Brain microvascular endothelial cell (primary cell): ENCODE measurements around the gene PNCK.

Source experiments
- DNase-seq: peaks from one replicate; pipeline ENCODE4 v3.0.0-alpha.2; 2020
- H3K27ac ChIP-seq: fragments of 250-450 bp; sonication (Bioruptor Pico); 2 replicates; pipeline ENCODE4 v1.5.1; 2020; ENCODE audit warnings: mild to moderate bottlenecking, moderate library complexity
- H3K27me3 ChIP-seq: fragments of 250-450 bp; sonication (Bioruptor Pico); replicated peaks from 2 replicates; pipeline ENCODE4 v1.5.1; 2020; ENCODE audit warnings: mild to moderate bottlenecking
- H3K36me3 ChIP-seq: fragments of 250-450 bp; sonication (Bioruptor Pico); replicated peaks from 2 replicates; pipeline ENCODE4 v1.5.1; 2020; ENCODE audit warnings: mild to moderate bottlenecking
- H3K4me3 ChIP-seq: 2 replicates; pipeline ENCODE4 v1.5.1; 2011; ENCODE audit warnings: low read depth, mild to moderate bottlenecking, control low read depth, low read length, moderate library complexity
- CTCF ChIP-seq: IDR thresholded peaks from 2 replicates; pipeline ENCODE4 v1.5.1; 2011; ENCODE audit warnings: low read depth, mild to moderate bottlenecking, moderate library complexity, low read length, control low read depth, inconsistent platforms; ENCODE audit errors: missing control alignments
- in situ Hi-C: cut with HindIII; loops from 2 replicates; pipeline ENCODE4 v1.10.0; 2017; ENCODE audit warnings: low sequenced_read_pairs, low pct_ligation_motif_present

Gene PNCK

DNA sequence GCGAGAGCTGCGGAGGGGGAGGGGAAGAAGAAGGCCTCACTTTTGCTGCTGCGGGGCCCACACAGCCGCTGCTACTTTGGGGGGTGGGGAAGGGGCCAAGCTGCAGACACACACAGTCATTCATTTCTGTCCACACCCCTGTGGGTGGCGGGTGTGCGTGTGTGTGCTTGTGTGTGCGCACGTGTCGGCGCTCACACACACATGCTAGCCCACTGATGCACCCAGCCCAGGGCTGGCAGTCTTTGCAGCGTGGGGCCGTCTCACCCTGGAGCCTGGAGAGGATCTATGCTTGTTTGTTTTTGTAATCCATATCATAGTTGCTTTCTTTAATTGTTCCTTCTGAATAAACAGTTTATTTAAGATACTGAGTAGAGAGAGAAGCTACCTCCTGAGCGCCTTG is 22.7 kb downstream of the PNCK start:
- Histone ChIP-seq H3K27ac (no peak overlapping the region), H3K4me3 (no peak overlapping the region), H3K27me3 (peaks cover 14% of the 10 kb centered on the region), H3K36me3 (no peaks in the 10 kb centered on the region)
- in situ Hi-C loops, result no loop called here
- DNase-seq, result no peak
- no peak for TF ChIP-seq CTCF

DNA sequence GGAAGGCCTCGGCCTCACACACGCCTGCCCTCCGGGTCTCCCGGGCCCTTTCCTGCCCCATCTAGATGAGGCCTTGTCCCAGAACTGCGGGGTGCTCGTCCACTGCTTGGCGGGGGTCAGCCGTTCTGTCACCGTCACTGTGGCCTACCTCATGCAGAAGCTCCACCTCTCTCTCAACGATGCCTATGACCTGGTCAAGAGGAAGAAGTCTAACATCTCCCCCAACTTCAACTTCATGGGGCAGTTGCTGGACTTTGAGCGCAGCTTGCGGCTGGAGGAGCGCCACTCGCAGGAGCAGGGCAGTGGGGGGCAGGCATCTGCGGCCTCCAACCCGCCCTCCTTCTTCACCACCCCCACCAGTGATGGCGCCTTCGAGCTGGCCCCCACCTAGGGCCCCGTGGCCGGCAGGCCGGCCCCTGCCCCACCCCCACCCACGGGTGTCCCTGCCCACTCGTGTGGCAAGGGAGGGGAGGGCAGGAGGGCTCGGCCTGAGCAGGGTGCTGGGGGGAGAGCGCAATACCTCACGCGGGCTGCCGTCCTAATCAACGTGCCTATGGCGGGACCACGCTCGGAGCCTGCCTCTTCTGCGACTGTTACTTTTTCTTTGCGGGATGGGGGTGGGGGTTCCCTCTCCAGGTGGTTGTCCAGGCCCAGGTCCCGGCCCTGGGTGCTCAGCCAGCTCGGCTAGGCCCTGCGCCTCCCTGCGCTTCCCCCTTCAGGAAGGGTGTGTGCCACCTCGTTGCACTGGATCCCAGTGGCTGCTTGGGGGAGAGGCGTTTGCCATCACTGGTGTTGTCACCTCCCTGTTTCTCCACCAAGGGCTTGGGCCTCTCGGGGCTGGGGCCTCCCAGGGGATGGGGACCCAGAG is 23.5 kb downstream of the PNCK start:
- in situ Hi-C loops, result no loop called here
- DNase-seq, result no peak
- Histone ChIP-seq H3K27me3 (peaks cover 21% of the 10 kb centered on the region), H3K4me3 (no peak overlapping the region), H3K36me3 (no peaks in the 10 kb centered on the region), H3K27ac (no peak overlapping the region)
- TF ChIP-seq CTCF, result no peak

DNA sequence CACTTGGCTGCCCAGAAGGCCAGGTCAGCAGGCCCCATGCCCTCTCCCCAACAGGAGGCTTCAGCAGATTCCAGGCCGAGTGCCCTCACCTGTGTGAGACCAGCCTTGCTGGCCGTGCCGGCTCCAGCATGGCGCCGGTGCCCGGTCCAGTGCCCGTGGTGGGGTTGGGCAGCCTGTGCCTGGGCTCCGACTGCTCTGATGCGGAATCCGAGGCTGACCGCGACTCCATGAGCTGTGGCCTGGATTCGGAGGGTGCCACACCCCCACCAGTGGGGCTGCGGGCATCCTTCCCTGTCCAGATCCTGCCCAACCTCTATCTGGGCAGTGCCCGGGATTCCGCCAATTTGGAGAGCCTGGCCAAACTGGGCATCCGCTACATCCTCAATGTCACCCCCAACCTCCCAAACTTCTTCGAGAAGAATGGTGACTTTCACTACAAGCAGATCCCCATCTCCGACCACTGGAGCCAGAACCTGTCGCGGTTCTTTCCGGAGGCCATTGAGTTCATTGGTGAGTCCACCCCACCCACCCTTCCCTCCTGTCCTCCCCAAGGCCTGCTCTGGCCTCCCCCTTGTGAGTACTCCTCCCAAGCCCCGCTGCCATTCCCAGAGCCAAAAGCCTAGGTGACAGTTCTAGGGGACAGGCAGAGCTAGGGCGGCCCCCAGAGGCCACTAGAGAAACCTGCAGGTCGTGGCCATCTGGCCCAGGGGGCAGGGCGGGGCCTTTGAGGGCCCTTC is 24.3 kb downstream of the PNCK start:
- H3K4me3 ChIP-seq, result no peak overlapping the region
- no peaks in the 10 kb centered on the region for H3K36me3 ChIP-seq
- in situ Hi-C loops, result no loop called here
- no peak for DNase-seq
- peak; percentile 37 for TF ChIP-seq CTCF
- peaks cover 29% of the 10 kb centered on the region for H3K27me3 ChIP-seq
- no peak overlapping the region for H3K27ac ChIP-seq

GRCh38 chrX:153648358-153649177 is 25.0 kb downstream of the PNCK start:
- in situ Hi-C loops, result no loop called here
- no peak for TF ChIP-seq CTCF
- H3K27me3 ChIP-seq, result peaks cover 32% of the 10 kb centered on the region
- H3K27ac ChIP-seq, result no peak overlapping the region
- DNase-seq, result no peak
- H3K4me3 ChIP-seq, result no peak overlapping the region
- H3K36me3 ChIP-seq, result no peaks in the 10 kb centered on the region

GRCh38 chrX:153647461-153648357 is 25.9 kb downstream of the PNCK start:
- DNase-seq, result no peak
- Histone ChIP-seq H3K4me3 (no peak overlapping the region), H3K27me3 (peaks cover 39% of the 10 kb centered on the region), H3K36me3 (no peaks in the 10 kb centered on the region), H3K27ac (no peak overlapping the region)
- no peak for TF ChIP-seq CTCF
- in situ Hi-C loops, result no loop called here
